ENCODE measurements around the gene HSP90AB1.

Gene HSP90AB1

DNA sequence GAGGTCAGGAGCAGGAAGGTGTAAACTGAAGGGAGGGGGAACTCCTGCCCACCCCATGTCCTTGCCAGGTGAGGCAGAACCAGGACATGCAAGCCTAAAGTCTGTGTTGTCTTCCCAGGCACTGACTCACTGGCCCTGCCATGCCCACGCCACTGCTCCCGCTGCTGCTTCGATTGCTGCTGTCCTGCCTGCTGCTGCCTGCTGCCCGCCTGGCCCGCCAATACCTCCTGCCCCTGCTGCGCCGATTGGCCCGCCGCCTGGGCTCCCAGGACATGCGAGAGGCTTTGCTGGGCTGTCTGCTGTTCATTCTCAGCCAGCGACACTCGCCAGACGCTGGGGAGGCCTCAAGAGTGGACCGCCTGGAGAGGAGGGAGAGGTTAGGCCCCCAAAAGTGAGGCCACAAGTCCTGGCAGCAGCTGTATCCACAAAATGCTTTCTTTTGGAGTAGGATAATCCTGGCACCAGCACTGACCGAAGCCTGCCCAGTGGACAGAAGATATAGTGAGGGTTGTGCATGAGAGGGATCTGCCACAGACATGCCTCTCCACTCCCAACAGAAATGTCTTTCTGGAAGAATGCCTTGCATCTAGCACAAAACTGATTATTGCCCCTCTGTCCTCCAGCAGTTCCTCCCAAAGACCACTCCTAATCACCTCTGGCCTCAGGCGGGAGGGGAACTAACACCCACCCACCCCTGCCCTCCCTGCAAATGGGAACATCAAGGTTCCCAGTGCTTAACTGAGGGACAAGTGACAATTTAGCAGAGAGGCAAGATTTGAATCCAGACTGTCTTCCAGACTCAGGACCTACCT is 29.4 kb upstream of the HSP90AB1 start:
- no peak for TF ChIP-seq CTCF (conservative IDR thresholded peaks at IDR 0.05; ENCODE audit: low read length)
- DNase-seq (ENCODE audit: low read depth): peak; percentile 29

DNA sequence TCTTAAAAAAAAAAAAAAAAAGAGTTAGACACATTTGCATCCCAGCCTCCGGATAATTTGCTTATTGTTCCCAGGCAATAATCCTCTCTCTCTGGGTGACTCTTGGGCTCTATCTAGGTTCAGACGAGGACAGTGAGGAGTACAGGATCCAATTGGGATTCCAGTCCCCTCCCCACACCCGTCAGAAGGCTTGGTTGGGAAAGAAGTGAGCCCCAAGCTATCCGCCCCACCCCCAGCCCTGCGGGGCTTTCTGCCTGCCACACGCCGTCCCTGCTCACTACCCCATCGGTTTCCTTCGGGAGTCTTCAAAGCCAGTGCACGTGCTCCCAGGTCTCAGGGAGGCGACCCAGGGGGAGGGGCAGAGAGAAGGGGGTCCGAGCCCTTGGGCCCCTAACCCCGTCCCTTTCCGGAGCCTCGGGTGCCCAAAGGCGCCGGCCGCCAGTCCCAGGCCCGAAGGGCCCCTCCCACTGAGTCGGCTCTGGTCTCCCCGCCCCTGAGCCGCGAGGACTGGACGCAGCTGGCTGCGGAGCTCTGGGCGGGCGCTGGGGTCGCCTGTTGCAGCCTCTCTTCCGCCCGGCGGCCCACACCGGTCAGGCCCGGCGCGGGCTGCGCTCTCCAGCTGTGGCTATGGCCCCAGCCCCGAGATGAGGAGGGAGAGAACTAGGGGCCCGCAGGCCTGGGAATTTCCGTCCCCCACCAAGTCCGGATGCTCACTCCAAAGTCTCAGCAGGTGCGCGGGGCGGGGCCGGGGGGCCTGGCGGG is 27.7 kb upstream of the HSP90AB1 start:
- no peak for TF ChIP-seq CTCF (conservative IDR thresholded peaks at IDR 0.05; ENCODE audit: low read length)
- peak; percentile 27 for DNase-seq (ENCODE audit: low read depth)
- H3K4me3 ChIP-seq (ENCODE audit: low read length): peak overlapping the region; percentile 55

More for the DNA sequence above, 29.4 kb upstream of the HSP90AB1 start:
- H3K4me3 ChIP-seq (ENCODE audit: low read length): no peak overlapping the region

DNA sequence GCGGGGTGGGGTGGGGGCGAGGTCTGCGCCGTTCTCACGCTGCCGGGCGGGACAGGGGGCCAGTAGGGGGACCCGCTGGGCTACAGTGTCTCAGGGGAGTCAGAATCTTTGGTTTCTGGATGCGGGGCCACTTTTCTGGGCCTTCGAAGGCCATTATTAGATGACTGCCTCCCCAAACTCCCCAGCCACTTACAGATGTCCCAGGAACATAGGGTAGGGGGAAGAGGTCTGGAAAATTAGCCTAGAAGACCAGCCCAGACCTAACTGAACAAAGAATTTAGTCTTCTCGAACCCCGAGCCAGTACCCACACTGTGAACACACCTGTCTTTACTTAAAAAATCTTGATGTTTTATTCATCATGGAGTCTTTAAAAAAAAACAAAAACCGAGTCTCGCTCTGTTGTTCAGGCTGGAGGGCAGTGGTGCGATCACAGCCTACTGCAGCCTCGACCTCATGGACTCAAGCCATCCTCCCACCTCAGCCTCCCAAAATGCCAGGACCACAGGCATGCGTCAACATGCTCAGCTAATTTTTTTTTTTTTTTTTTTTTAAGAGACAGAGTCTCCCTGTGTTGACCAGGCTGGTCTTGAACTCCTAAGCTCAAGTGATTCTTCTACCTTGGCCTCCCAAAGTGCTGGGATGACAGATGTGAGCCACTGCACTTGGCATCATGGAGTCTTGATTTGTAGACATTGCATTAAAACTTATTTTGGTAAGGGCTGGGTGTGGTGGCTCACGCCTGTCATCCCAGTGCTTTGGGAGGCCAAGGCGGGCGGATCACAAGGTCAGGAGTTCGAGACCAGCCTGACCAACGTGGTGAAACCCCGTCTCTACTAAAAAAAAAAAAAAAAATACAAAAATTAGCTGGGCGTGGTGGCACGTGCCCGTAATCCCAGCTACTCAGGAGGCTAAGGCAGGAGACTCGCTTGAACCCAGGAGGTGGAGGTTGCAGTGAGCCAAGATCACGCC is 26.8 kb upstream of the HSP90AB1 start:
- no peak for TF ChIP-seq CTCF (conservative IDR thresholded peaks at IDR 0.05; ENCODE audit: low read length)
- DNase-seq (ENCODE audit: low read depth): no peak
- no peak overlapping the region for H3K4me3 ChIP-seq (ENCODE audit: low read length)

- no peak overlapping the region for H3K4me3 ChIP-seq (ENCODE audit: low read length)
- DNase-seq (ENCODE audit: low read depth): no peak
- TF ChIP-seq CTCF (conservative IDR thresholded peaks at IDR 0.05; ENCODE audit: low read length): no peak
Measured at GRCh38 chr6:44220913-44221290, 26.0 kb upstream of the HSP90AB1 start.

GRCh38 chr6:44221291-44221960 is 25.5 kb upstream of the HSP90AB1 start:
- TF ChIP-seq CTCF (conservative IDR thresholded peaks at IDR 0.05; ENCODE audit: low read length): peak; percentile 69
- peak; percentile 77 for DNase-seq (ENCODE audit: low read depth)
- no peak overlapping the region for H3K4me3 ChIP-seq (ENCODE audit: low read length)

DNA sequence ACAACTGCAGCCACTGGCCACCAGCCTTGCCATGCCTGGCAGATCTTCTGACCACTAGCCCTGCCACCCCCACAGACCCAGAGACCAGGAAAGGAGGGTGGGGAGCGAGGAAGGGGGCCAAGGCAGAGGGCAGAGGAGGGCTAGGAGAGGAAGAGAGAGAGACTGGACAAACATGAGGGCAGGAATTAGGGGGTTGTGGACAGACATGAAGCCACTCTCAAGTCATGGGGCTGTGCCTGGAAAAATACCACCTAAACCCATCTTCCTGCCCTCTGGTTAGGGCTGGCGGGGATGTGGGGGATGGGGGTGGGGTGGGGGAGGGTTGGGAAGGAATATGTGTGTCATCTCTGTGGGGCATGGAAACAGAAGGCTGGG is 25.0 kb upstream of the HSP90AB1 start:
- H3K4me3 ChIP-seq (ENCODE audit: low read length): no peak overlapping the region
- DNase-seq (ENCODE audit: low read depth): no peak
- no peak for TF ChIP-seq CTCF (conservative IDR thresholded peaks at IDR 0.05; ENCODE audit: low read length)
